WTC11 (cell line): ENCODE data around the gene NFATC3.

Source experiments
- CREM ChIP-seq: sonication (generic); formaldehyde crosslinking; IDR thresholded peaks from 2 replicates; pipeline ENCODE4 v1.8.1; 2022; ENCODE audit warnings: mild to moderate bottlenecking, missing genetic modification reagents, moderate library complexity
- FOXP1 ChIP-seq: sonication (generic); formaldehyde crosslinking; IDR thresholded peaks from 2 replicates; pipeline ENCODE4 v1.8.0; 2022; ENCODE audit warnings: missing genetic modification reagents, mild to moderate bottlenecking, moderate library complexity, borderline replicate concordance
- NR1H2 ChIP-seq: sonication (generic); formaldehyde crosslinking; IDR thresholded peaks from 2 replicates; pipeline ENCODE4 v1.9.0; 2021; ENCODE audit warnings: mild to moderate bottlenecking, moderate library complexity, missing genetic modification reagents
- SMAD3 ChIP-seq: sonication (generic); formaldehyde crosslinking; IDR thresholded peaks from 2 replicates; pipeline ENCODE4 v1.8.0; 2022; ENCODE audit warnings: missing genetic modification reagents, mild to moderate bottlenecking, borderline replicate concordance
- TF ChIP-seq, protein P1 (sequence below): fragments of 200-600 bp; IDR thresholded peaks from 2 replicates; pipeline ENCODE4 v1.8.0; 2022; ENCODE audit warnings: antibody characterized with exemption
- TF ChIP-seq, protein P2 (sequence below): fragments of 250-450 bp; sonication (Bioruptor Pico); IDR thresholded peaks from 2 replicates; pipeline ENCODE4 v2.1.2; 2022; ENCODE audit warnings: mild to moderate bottlenecking, moderate library complexity
- TF ChIP-seq, protein P3 (sequence below): sonication (generic); formaldehyde crosslinking; IDR thresholded peaks from 2 replicates; pipeline ENCODE4 v1.8.0; 2023; ENCODE audit warnings: missing genetic modification reagents
- TF ChIP-seq, protein P4 (sequence below): sonication (generic); formaldehyde crosslinking; IDR thresholded peaks from 2 replicates; pipeline ENCODE4 v1.8.1; 2023; ENCODE audit warnings: mild to moderate bottlenecking, missing genetic modification reagents, moderate library complexity
- TF ChIP-seq, protein P5 (sequence below): sonication (generic); formaldehyde crosslinking; IDR thresholded peaks from 2 replicates; pipeline ENCODE4 v1.8.0; 2022; ENCODE audit warnings: mild to moderate bottlenecking, missing genetic modification reagents

DNA sequence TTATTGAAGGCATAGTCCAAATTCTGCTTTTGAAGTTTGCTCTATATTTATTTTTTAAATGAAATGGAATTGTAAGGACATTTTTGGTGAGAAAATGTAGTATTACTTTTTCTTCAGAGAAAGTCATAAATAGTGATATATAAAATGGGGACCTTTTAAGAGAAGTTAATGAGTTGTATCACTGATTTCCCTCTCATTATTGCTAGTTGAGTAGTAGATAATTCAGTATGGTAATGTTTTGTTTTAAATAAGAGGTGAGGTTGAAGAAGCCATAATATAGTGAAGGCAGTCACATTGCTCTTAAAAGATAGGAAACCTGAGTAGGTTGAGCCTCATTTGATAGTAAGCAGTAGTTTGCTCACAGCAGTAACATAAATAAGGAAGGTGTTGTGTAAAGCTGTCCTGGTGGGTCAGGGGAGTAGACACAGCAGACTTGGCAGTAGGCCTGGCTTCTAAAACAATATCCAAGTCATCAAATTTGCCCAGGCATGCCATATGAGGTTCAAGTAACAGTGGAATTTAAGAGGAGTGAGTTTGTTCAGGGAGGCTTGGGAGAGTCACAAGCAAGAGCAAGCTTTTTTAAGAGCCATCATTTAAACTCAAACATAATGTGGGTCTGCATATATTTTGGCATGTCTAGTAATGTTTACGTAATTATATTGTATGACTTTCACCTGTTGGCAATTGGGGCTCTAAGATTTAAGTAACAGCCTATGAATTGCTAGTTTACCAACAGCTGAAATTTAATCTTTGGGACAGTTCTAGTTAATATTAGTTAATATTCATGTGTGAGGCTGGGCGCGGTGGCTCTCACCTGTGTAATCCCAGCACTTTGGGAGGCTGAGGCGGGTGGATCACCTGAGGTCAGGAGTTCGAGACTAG lies 6.5 kb downstream of the NFATC3 start:
- TF ChIP-seq, protein P1, sequence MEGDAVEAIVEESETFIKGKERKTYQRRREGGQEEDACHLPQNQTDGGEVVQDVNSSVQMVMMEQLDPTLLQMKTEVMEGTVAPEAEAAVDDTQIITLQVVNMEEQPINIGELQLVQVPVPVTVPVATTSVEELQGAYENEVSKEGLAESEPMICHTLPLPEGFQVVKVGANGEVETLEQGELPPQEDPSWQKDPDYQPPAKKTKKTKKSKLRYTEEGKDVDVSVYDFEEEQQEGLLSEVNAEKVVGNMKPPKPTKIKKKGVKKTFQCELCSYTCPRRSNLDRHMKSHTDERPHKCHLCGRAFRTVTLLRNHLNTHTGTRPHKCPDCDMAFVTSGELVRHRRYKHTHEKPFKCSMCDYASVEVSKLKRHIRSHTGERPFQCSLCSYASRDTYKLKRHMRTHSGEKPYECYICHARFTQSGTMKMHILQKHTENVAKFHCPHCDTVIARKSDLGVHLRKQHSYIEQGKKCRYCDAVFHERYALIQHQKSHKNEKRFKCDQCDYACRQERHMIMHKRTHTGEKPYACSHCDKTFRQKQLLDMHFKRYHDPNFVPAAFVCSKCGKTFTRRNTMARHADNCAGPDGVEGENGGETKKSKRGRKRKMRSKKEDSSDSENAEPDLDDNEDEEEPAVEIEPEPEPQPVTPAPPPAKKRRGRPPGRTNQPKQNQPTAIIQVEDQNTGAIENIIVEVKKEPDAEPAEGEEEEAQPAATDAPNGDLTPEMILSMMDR, result no peak
- TF ChIP-seq, protein P2, sequence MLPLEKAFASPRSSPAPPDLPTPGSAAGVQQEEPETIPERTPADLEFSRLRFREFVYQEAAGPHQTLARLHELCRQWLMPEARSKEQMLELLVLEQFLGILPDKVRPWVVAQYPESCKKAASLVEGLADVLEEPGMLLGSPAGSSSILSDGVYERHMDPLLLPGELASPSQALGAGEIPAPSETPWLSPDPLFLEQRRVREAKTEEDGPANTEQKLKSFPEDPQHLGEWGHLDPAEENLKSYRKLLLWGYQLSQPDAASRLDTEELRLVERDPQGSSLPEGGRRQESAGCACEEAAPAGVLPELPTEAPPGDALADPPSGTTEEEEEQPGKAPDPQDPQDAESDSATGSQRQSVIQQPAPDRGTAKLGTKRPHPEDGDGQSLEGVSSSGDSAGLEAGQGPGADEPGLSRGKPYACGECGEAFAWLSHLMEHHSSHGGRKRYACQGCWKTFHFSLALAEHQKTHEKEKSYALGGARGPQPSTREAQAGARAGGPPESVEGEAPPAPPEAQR, result no peak
- TF ChIP-seq, protein P3, sequence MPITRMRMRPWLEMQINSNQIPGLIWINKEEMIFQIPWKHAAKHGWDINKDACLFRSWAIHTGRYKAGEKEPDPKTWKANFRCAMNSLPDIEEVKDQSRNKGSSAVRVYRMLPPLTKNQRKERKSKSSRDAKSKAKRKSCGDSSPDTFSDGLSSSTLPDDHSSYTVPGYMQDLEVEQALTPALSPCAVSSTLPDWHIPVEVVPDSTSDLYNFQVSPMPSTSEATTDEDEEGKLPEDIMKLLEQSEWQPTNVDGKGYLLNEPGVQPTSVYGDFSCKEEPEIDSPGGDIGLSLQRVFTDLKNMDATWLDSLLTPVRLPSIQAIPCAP (CRISPR knock-in tag), result no peak
- no peak for TF ChIP-seq SMAD3 (CRISPR knock-in tag)
- no peak for TF ChIP-seq NR1H2
- TF ChIP-seq, protein P4, sequence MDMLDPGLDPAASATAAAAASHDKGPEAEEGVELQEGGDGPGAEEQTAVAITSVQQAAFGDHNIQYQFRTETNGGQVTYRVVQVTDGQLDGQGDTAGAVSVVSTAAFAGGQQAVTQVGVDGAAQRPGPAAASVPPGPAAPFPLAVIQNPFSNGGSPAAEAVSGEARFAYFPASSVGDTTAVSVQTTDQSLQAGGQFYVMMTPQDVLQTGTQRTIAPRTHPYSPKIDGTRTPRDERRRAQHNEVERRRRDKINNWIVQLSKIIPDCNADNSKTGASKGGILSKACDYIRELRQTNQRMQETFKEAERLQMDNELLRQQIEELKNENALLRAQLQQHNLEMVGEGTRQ (CRISPR knock-in tag), result no peak
- no peak for TF ChIP-seq CREM (CRISPR knock-in tag)
- no peak for TF ChIP-seq FOXP1
- TF ChIP-seq, protein P5, sequence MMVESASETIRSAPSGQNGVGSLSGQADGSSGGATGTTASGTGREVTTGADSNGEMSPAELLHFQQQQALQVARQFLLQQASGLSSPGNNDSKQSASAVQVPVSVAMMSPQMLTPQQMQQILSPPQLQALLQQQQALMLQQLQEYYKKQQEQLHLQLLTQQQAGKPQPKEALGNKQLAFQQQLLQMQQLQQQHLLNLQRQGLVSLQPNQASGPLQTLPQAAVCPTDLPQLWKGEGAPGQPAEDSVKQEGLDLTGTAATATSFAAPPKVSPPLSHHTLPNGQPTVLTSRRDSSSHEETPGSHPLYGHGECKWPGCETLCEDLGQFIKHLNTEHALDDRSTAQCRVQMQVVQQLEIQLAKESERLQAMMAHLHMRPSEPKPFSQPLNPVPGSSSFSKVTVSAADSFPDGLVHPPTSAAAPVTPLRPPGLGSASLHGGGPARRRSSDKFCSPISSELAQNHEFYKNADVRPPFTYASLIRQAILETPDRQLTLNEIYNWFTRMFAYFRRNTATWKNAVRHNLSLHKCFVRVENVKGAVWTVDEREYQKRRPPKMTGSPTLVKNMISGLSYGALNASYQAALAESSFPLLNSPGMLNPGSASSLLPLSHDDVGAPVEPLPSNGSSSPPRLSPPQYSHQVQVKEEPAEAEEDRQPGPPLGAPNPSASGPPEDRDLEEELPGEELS (CRISPR knock-in tag), result no peak
